ENCODE results near the gene JAKMIP1. TPM values are rescaled to one million over a fixed set of nuclear protein-coding genes. Genes with fewer than 3 reads are reported as not detected.

The JAKMIP1 gene
- total RNA-seq, 1 donor from 2014 or later, result not detected

- DNase-seq (ENCODE audit: missing footprints), result no peak
- no peak for ATAC-seq
- intact Hi-C loops (cut with DNase I), result no loop called here
Measured at GRCh38 chr4:6112606-6113290, 87.6 kb downstream of the JAKMIP1 start.

GRCh38 chr4:6111354-6111960 lies 88.9 kb downstream of the JAKMIP1 start:
- no peak for ATAC-seq
- intact Hi-C loops (cut with DNase I), result no loop called here

GRCh38 chr4:6110681-6111353 lies 89.5 kb downstream of the JAKMIP1 start:
- ATAC-seq (no peak), DNase-seq (ENCODE audit: missing footprints) (no peak)
- intact Hi-C loops (cut with DNase I), result no loop called here

More at GRCh38 chr4:6111354-6111960, 88.9 kb downstream of the JAKMIP1 start:
- no peak for DNase-seq (ENCODE audit: missing footprints)

GRCh38 chr4:6109842-6110560 lies 90.3 kb downstream of the JAKMIP1 start:
- DNase-seq (ENCODE audit: missing footprints), result no peak
- intact Hi-C loops (cut with DNase I), result no loop called here
- no peak for ATAC-seq

- DNase-seq (ENCODE audit: missing footprints) (no peak), ATAC-seq (no peak)
- intact Hi-C loops (cut with DNase I), result no loop called here
Measured at GRCh38 chr4:6107886-6108285, 92.5 kb downstream of the JAKMIP1 start.

- DNase-seq (ENCODE audit: missing footprints) (no peak), ATAC-seq (no peak)
- intact Hi-C loops (cut with DNase I), result no loop called here
Measured at GRCh38 chr4:6107114-6107791, 93.1 kb downstream of the JAKMIP1 start.

GRCh38 chr4:6106156-6106555 lies 94.2 kb downstream of the JAKMIP1 start:
- intact Hi-C loops (cut with DNase I), result no loop called here
- ATAC-seq, result no peak
- no peak for DNase-seq (ENCODE audit: missing footprints)

- intact Hi-C loops (cut with DNase I), result no loop called here
- DNase-seq (ENCODE audit: missing footprints), result no peak
Measured at GRCh38 chr4:6105311-6105911, 94.9 kb downstream of the JAKMIP1 start.

GRCh38 chr4:6104541-6105130 lies 95.7 kb downstream of the JAKMIP1 start:
- no peak for DNase-seq (ENCODE audit: missing footprints)
- intact Hi-C loops (cut with DNase I), result no loop called here
- ATAC-seq, result no peak

More at GRCh38 chr4:6105311-6105911, 94.9 kb downstream of the JAKMIP1 start:
- ATAC-seq, result no peak

GRCh38 chr4:6097581-6097980 lies 102.8 kb downstream of the JAKMIP1 start:
- ATAC-seq (no peak), DNase-seq (ENCODE audit: missing footprints) (no peak)
- intact Hi-C loops (cut with DNase I), result no loop called here

GRCh38 chr4:6095897-6096296 lies 104.5 kb downstream of the JAKMIP1 start:
- DNase-seq (ENCODE audit: missing footprints) (no peak), ATAC-seq (no peak)
- intact Hi-C loops (cut with DNase I), result no loop called here

GRCh38 chr4:6095023-6095752 lies 105.2 kb downstream of the JAKMIP1 start:
- DNase-seq (ENCODE audit: missing footprints) (no peak), ATAC-seq (no peak)
- intact Hi-C loops (cut with DNase I), result no loop called here

GRCh38 chr4:6093671-6094070 lies 106.7 kb downstream of the JAKMIP1 start:
- ATAC-seq (no peak), DNase-seq (ENCODE audit: missing footprints) (no peak)
- intact Hi-C loops (cut with DNase I), result no loop called here

- intact Hi-C loops (cut with DNase I), result no loop called here
- DNase-seq (ENCODE audit: missing footprints), result no peak
- ATAC-seq, result no peak
Measured at GRCh38 chr4:6092971-6093370, 107.4 kb downstream of the JAKMIP1 start.

- intact Hi-C loops (cut with DNase I), result no loop called here
- ATAC-seq (no peak), DNase-seq (ENCODE audit: missing footprints) (no peak)
Measured at GRCh38 chr4:6092131-6092530, 108.2 kb downstream of the JAKMIP1 start.

- no peak for ATAC-seq
Measured at GRCh38 chr4:6090931-6091330, 109.4 kb downstream of the JAKMIP1 start.

GRCh38 chr4:6088950-6089349 lies 111.4 kb downstream of the JAKMIP1 start:
- intact Hi-C loops (cut with DNase I), result no loop called here
- ATAC-seq (no peak), DNase-seq (ENCODE audit: missing footprints) (no peak)

More at GRCh38 chr4:6090931-6091330, 109.4 kb downstream of the JAKMIP1 start:
- no peak for DNase-seq (ENCODE audit: missing footprints)
- intact Hi-C loops (cut with DNase I), result no loop called here
